HG03469 (cell line): ENCODE data around the gene KMT2B.
"Not testable (repeated sequence)": the region's sequence is repeated elsewhere in the genome, so short reads cannot be mapped to it uniquely, and the experiment has no call there.

Experiments
- ATAC-seq: cut with Tn5 transposase; IDR thresholded peaks from one replicate; pipeline ENCODE4 v1.9.1; 2021; ENCODE audit warnings: mild to moderate bottlenecking, moderate library complexity, moderate number of reproducible peaks; ENCODE audit not compliant: unreplicated experiment

Gene KMT2B

GRCh38 chr19:35717665-35718344, at the start of gene KMT2B:
TSS of gene KMT2B (plus strand) at chr19:35718003. CDS start at chr19:35718019, 16 bp downstream.
- peak; percentile 28 for ATAC-seq

- no peak for ATAC-seq
Observed at GRCh38 chr19:35669566-35669965, 48.2 kb upstream of the KMT2B start.

GRCh38 chr19:35669974-35670373, 47.8 kb upstream of the KMT2B start:
- no peak for ATAC-seq

- no peak for ATAC-seq
Observed at GRCh38 chr19:35670686-35671085, 47.1 kb upstream of the KMT2B start.

GRCh38 chr19:35671818-35672217, 46.0 kb upstream of the KMT2B start:
- no peak for ATAC-seq

- no peak for ATAC-seq
Observed at GRCh38 chr19:35673121-35673804, 44.5 kb upstream of the KMT2B start.

GRCh38 chr19:35675589-35676140, 42.1 kb upstream of the KMT2B start:
- no peak for ATAC-seq

GRCh38 chr19:35689836-35690235, 28.0 kb upstream of the KMT2B start:
- ATAC-seq, result no peak

- ATAC-seq, result not testable (repeated sequence)
Observed at GRCh38 chr19:35691106-35691505, 26.7 kb upstream of the KMT2B start.

- no peak for ATAC-seq
Observed at GRCh38 chr19:35692010-35692409, 25.8 kb upstream of the KMT2B start.

GRCh38 chr19:35693422-35693821, 24.4 kb upstream of the KMT2B start:
- no peak for ATAC-seq

GRCh38 chr19:35693835-35694599, 23.8 kb upstream of the KMT2B start:
- no peak for ATAC-seq

- no peak for ATAC-seq
Observed at GRCh38 chr19:35695895-35696422, 21.8 kb upstream of the KMT2B start.

GRCh38 chr19:35696835-35697234, 21.0 kb upstream of the KMT2B start:
- no peak for ATAC-seq

- peak; percentile 90 for ATAC-seq
Observed at GRCh38 chr19:35702223-35703012, 15.4 kb upstream of the KMT2B start.

- no peak for ATAC-seq
Observed at GRCh38 chr19:35703343-35703742, 14.5 kb upstream of the KMT2B start.

- no peak for ATAC-seq
Observed at GRCh38 chr19:35704218-35704617, 13.6 kb upstream of the KMT2B start, which contains the start of gene ZBTB32. TSS of gene ZBTB32 (plus strand) at chr19:35704558. CDS start at chr19:35714627, 10,069 bp downstream.

GRCh38 chr19:35708391-35708790, 9.4 kb upstream of the KMT2B start:
- no peak for ATAC-seq

- ATAC-seq, result peak; percentile 24
Observed at GRCh38 chr19:35710784-35711723, 6.7 kb upstream of the KMT2B start.
